HG02885 (cell line): Measurements from ENCODE around the gene DUS1L.

Source experiments
- ATAC-seq: cut with Tn5 transposase; IDR thresholded peaks from one replicate; pipeline ENCODE4 v1.9.1; 2021; ENCODE audit warnings: mild to moderate bottlenecking; ENCODE audit not compliant: unreplicated experiment, poor library complexity

DUS1L gene

GRCh38 chr17:82058230-82058854 is 7.3 kb downstream of the DUS1L start:
- no peak for ATAC-seq

- no peak for ATAC-seq
These were observed 8.6 kb downstream of the DUS1L start for GRCh38 chr17:82056729-82057621.

DNA sequence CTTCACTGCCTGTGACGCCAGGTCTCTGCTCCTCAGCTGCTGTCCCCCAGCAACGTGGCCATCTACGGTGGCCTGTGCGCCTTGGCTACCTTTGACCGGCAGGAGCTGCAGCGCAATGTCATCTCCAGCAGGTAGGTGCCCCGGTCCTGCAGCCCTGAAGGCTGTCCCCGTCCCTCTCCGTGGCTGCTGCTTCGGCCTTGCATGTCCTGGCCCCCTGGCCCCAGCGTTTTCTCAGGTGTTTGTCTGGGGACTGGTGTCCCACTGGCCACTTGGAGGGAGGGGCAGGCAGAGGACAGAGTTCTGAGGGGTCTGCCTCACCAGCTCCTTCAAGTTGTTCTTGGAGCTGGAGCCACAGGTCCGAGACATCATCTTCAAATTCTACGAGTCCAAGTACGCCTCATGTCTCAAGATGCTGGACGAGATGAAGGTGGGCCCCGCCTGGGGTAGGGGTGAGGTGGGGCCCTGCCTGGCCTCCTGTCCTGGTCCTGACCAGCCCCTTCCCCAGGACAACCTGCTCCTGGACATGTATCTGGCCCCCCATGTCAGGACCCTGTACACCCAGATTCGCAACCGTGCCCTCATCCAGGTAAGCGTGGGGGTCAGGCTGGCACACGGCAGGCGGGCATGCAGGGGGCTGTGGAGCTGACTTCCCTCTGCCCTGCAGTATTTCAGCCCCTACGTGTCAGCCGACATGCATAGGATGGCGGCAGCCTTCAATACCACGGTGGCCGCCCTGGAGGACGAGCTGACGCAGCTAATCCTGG is 9.5 kb downstream of the DUS1L start:
- no peak for ATAC-seq

DNA sequence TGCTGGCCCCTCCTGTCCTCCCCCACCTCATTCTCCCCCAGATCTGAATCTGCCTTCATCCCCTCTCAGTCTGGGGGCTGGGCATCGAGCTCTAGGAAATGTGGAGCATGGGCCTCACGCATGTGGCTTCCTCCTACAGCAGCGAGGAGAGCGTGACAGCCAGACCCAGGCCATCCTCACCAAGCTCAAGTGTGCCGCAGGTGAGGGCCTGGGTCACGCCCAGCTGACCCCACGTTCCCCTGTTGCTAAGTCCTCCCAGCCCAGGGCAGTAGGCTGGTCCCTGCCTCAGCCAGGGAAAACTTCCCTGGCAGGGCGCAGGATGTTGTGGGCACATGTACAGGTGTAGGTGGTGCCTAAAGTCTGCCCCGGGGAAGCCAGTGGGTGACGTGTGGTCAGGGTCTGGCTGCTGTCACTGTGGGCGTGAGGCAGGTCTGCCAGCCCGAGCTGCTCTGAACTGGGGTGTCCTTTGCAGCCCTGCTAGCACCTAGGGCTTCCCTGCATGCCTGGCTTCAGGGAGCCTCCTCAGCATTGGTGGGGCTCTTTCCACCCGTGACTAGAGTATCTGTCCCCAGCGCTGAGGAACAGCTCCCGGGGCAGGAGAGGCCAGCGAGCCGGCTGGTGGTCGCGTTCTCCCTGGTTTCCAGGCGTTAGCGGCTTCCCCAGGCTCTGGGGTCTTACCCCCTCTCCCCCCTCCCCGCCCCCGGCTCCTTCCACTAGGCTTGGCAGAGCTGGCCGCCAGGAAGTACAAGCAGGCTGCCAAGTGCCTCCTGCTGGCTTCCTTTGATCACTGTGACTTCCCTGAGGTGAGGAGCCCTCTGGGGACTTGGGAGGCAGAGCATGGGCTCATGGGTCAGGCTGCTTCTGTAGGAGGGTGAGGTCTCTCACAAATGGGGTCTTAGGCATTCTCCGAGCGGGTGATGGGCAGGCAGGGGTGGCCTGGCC is 10.3 kb downstream of the DUS1L start:
- ATAC-seq: no peak

- ATAC-seq: no peak
These were observed 11.1 kb downstream of the DUS1L start for GRCh38 chr17:82054351-82055022.

- ATAC-seq: no peak
These were observed 11.9 kb downstream of the DUS1L start for GRCh38 chr17:82053556-82054263.

- ATAC-seq: no peak
These were observed 12.5 kb downstream of the DUS1L start for GRCh38 chr17:82053130-82053529.

GRCh38 chr17:82052638-82053059 is 13.0 kb downstream of the DUS1L start:
- ATAC-seq: no peak

- ATAC-seq: peak; percentile 73
These were observed 13.6 kb downstream of the DUS1L start, which contains the start of the genes GPS1 and RFNG for GRCh38 chr17:82051776-82052637. Gene GPS1 (plus strand): TSS chr17:82051898. CDS start chr17:82051932, 34 bp downstream. Gene RFNG (minus strand): TSS chr17:82051811. CDS start chr17:82051766, 45 bp downstream.

GRCh38 chr17:82050761-82051641 is 14.6 kb downstream of the DUS1L start:
- ATAC-seq: peak; percentile 11

DNA sequence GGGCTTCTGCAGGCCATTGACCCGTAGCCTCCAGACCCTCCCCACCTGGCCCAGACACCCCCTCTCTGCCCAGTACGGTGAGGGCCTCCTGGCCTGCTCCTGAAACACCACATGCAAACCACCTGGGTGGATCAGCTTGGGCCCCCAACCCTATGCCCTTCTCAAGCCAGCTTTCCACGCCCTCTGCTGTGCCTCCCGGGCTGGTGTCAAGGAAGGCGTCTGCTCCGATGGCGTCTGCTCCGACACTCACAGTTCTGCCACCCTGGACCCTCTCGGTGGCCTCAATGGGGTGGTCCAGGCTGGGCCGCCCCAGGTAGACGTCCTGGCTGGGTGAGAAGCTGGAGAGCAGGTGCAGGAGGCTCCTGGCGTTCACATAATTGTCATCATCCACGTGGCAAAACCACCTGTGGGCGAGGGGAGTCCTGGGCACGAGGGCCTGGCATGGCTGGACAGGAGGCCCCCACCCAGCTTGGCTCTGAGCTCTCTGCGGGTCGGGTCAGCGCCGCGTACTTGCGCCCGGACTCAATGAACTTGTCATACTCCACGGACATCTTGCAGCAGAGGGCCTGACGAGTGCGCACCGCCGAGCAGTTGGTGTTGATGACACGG is 15.3 kb downstream of the DUS1L start:
- no peak for ATAC-seq

GRCh38 chr17:82049521-82049971 is 16.1 kb downstream of the DUS1L start:
- no peak for ATAC-seq

- ATAC-seq: no peak
These were observed 16.5 kb downstream of the DUS1L start for GRCh38 chr17:82049106-82049505.

GRCh38 chr17:82048571-82048971 is 17.0 kb downstream of the DUS1L start:
- ATAC-seq: no peak

DNA sequence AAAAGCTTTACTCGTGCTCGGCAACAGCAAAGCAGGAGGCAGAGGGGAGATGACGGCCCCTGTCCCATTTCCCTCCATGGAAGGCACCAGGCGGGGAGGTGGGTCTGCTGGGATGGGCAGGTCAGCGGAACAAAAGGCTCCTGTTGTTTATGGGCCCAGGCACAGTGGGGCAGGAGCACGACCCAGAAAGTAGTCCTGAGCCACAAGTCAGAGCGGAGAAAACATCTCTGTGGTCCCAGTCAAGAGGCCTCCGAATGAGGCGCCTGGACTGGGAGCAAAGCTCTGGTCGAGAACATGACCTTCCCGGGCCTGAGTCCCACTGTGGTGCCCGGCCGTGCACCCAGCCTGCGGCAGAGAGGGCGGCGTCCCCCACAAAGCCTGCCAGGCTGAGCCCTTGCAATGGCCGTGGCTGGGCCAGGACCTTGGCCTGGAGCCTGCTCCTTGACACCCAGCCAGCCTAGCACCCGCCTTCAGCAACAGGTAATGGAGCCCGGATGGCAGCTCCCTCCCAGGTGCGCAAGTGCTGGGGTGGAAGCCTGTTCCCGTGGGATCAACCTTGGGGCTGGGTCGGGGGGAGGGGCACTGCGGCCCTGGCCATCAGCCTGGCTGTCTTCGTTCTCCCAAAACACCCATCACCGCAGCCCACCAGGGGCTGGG is 17.6 kb downstream of the DUS1L start:
- no peak for ATAC-seq

DNA sequence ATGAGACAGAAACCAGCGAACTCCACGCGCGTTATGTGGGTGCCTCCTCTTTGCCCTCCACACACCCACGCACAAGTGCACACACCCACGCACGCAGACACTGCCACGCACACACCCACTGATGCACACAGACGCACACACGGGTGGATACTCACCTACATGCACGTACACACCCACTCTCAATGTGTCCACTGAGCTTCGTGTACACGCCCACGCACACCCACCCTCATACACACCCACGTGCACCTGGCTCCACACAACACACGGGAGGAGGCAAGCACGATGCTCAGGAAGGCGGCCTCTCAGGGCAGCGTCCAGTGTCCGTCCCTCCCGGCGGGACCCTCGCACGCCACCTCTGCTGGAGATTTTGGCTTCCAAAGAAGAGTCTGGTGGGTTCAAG is 18.2 kb downstream of the DUS1L start:
- ATAC-seq: no peak
